ENCODE results near the gene ZNF385A. TPM values are rescaled to one million over a fixed set of nuclear protein-coding genes. Genes with fewer than 3 reads are reported as not detected.

The ZNF385A gene
- total RNA-seq, 1 donor from 2014 or later, result 28.3 TPM

DNA sequence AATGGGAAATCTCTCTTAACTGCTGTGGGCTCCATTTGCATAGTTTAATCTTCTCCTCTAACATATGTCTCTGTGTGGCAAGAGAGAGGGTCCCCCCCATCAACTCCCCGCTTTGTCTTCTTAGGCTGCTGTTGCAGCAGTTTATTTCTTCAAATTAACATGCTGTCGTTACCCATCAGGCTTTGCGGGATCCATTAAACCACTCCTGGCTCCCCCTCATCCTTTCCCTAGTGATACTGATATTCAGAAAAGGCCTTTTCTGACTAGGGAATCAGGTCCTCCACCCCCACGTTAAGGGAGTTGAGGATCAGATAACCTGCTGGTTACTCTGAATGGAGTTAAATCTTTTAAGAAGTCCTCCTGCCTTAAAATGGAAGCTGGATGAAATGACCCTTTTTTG lies 35.5 kb downstream of the ZNF385A start:
- H3K27me3 ChIP-seq (ENCODE audit: low read depth), result no peaks in the 10 kb centered on the region
- H3K36me3 ChIP-seq, result peaks cover 76% of the 10 kb centered on the region
- no peak overlapping the region for H3K4me3 ChIP-seq
- DNase-seq (no peak), ATAC-seq (no peak)
- H3K4me1 ChIP-seq, result peaks cover 32% of the 10 kb centered on the region
- H3K27ac ChIP-seq, result no peak overlapping the region
- TF ChIP-seq, protein P1, sequence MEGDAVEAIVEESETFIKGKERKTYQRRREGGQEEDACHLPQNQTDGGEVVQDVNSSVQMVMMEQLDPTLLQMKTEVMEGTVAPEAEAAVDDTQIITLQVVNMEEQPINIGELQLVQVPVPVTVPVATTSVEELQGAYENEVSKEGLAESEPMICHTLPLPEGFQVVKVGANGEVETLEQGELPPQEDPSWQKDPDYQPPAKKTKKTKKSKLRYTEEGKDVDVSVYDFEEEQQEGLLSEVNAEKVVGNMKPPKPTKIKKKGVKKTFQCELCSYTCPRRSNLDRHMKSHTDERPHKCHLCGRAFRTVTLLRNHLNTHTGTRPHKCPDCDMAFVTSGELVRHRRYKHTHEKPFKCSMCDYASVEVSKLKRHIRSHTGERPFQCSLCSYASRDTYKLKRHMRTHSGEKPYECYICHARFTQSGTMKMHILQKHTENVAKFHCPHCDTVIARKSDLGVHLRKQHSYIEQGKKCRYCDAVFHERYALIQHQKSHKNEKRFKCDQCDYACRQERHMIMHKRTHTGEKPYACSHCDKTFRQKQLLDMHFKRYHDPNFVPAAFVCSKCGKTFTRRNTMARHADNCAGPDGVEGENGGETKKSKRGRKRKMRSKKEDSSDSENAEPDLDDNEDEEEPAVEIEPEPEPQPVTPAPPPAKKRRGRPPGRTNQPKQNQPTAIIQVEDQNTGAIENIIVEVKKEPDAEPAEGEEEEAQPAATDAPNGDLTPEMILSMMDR (IDR thresholded peaks at IDR 0.05), result no peak
- intact Hi-C loops (cut with DNase I), result no loop called here
- no peaks in the 10 kb centered on the region for H3K9me3 ChIP-seq

DNA sequence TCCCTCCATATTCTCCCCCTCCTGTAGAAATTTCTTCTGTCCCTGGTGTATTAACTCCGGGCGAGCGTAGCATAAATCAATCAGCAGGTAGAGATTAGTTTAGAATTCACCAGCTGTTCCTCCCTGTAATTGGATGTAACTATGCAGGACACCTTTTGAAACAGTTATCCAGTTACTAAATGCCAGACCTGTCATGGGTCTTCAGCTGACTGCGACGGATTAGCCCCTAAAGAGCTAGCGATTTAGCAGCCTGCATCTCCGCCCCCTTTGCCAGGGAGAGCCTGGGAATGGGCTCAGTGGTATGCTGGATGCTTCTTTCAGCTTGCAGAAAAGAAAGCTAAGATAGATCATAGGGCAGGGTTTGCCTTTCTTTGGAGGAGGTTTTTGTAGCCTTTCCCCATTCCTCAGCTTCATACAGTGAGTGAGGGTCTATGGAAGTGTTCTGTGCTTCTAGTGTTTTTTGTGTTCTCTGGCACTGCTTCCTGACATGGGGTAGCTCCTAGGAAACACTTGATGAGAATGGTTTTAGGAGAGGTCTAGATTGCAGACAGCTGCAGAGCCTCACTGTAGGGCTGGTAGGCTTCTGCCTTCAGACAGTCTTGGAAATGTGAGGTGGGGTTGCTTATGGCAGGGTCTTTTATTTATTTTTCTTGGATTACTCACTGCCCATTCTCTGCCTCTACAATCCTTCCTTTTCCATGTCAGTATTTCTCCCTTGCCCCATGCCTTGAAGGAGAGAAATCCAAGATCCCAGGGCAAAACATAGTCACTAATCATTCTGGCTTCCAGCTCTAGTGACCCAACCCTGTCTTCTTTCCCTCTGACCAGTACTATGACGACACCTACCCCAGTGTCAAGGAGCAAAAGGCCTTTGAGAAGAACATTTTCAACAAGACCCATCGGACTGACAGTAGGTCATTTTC lies 42.9 kb downstream of the ZNF385A start:
- no peaks in the 10 kb centered on the region for H3K9me3 ChIP-seq
- no peak for DNase-seq
- peaks cover 30% of the 10 kb centered on the region for H3K4me1 ChIP-seq
- no peak overlapping the region for H3K27ac ChIP-seq
- ATAC-seq, result no peak
- TF ChIP-seq, protein P1 (IDR thresholded peaks at IDR 0.05), result no peak
- H3K4me3 ChIP-seq, result no peak overlapping the region
- H3K27me3 ChIP-seq (ENCODE audit: low read depth), result no peaks in the 10 kb centered on the region
- intact Hi-C loops (cut with DNase I), result no loop called here
- H3K36me3 ChIP-seq, result peaks cover 64% of the 10 kb centered on the region

DNA sequence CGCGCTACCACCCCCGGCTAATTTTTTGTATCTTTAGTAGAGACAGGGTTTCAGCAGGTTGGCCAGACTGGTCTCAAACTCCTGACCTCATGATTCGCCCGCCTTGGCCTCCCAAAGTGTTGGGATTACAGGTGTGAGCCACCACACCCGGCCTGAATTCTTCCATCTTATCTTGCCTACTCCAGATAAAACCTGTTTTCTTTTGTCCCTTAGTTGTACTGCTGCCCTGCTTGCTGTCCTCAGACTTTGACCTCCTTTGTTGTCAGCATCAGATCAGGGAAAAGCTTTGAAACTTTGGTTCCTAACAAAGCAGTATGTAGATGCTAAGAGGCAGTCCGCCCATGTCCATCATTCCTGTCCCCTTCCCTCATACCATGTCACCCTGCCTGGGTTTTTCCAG lies 43.7 kb downstream of the ZNF385A start:
- H3K36me3 ChIP-seq, result peaks cover 56% of the 10 kb centered on the region
- DNase-seq (no peak), ATAC-seq (no peak)
- no peak overlapping the region for H3K4me3 ChIP-seq
- H3K4me1 ChIP-seq, result peaks cover 31% of the 10 kb centered on the region
- intact Hi-C loops (cut with DNase I), result no loop called here
- H3K27ac ChIP-seq, result no peak overlapping the region
- no peaks in the 10 kb centered on the region for H3K9me3 ChIP-seq
- TF ChIP-seq, protein P1 (IDR thresholded peaks at IDR 0.05), result no peak
- H3K27me3 ChIP-seq (ENCODE audit: low read depth), result no peaks in the 10 kb centered on the region

DNA sequence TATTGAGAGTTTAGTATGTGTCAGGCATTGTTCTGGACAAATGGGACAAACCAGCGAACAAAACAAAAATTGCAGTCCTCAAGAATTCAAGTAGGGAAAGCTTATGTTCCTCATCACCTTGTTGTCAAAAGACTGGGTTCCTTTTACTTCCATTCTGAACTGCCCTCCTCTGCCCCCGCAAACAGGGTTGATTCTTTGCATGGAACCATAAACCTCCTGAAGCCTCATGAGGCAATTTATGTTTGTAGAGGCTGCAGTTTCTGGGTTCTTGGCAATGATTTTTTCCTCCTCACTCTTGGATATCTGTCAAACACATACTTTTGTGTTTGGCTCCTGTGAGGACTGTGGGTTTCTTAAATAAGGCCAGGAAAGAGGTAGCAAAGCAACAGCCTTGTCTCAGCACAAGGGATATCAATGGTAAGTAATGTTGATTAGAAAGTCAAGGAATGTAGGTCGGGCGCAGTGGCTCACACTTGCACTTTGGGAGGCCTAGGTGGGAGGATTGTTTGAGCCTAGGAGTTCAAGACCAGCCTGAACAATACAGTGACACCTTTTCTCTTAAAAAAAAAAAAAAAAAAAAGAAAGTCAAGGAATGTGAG lies 45.7 kb downstream of the ZNF385A start:
- Histone ChIP-seq H3K27ac (no peak overlapping the region), H3K4me1 (peaks cover 31% of the 10 kb centered on the region), H3K36me3 (peaks cover 36% of the 10 kb centered on the region), H3K4me3 (no peak overlapping the region), H3K9me3 (no peaks in the 10 kb centered on the region), H3K27me3 (ENCODE audit: low read depth) (no peaks in the 10 kb centered on the region)
- DNase-seq, result no peak
- TF ChIP-seq, protein P1 (IDR thresholded peaks at IDR 0.05), result no peak
- intact Hi-C loops (cut with DNase I), result no loop called here
- no peak for ATAC-seq

DNA sequence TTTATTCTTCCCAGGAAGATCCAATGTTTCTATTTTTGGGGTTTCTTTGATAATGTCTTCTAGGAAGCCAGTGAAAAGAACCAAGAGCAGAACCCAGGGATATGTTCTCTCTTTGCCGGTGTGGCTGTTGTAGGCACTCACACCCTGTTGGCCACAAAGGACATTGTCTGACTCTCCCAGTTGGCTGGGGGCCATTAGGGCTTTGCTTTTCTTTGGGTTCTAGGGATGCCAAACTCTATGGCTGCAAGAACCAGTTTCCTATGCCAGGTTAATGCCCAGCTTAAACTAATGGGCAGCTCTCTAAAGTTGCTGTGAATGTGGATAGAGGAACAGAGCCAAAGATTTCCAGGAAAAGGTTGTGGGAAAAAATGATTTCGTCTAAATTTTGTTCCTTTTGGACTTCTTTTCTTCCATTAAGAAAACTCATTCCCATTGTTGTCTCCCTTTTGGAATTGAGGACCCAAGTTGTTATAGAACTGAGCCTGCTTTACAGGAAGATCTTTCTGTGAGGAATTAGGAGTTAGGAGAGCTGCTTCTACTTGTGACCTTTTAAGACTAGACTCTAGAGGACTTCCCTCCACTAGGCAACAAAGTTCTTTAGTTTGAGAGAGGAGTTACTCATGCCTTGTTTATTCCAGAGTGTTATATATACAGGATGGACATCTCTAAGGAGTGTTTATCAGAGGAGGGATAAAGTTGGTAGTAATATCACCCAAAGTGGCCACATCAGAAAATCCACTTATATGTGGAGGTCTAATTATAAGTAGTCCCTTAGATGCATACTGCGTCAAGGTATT lies 46.5 kb downstream of the ZNF385A start:
- DNase-seq (no peak), ATAC-seq (peak; percentile 19 to 51)
- peaks cover 31% of the 10 kb centered on the region for H3K4me1 ChIP-seq
- H3K27me3 ChIP-seq (ENCODE audit: low read depth), result no peaks in the 10 kb centered on the region
- TF ChIP-seq, protein P1 (IDR thresholded peaks at IDR 0.05), result no peak
- peak overlapping the region; percentile 49 for H3K27ac ChIP-seq
- intact Hi-C loops (cut with DNase I), result no loop called here
- H3K4me3 ChIP-seq, result no peak overlapping the region
- H3K36me3 ChIP-seq, result peaks cover 28% of the 10 kb centered on the region
- H3K9me3 ChIP-seq, result no peaks in the 10 kb centered on the region
